HG03139 (cell line): ENCODE measurements around the gene UBE4B.
A peak's percentile ranks its signal among the peaks of the same experiment; 100 is the strongest.

Source experiments
- ATAC-seq: cut with Tn5 transposase; IDR thresholded peaks from one replicate; pipeline ENCODE4 v1.9.1; 2021; ENCODE audit not compliant: unreplicated experiment

UBE4B gene

GRCh38 chr1:10033359-10033845, 644 bp downstream of the UBE4B start:
- peak; percentile 6 for ATAC-seq

DNA sequence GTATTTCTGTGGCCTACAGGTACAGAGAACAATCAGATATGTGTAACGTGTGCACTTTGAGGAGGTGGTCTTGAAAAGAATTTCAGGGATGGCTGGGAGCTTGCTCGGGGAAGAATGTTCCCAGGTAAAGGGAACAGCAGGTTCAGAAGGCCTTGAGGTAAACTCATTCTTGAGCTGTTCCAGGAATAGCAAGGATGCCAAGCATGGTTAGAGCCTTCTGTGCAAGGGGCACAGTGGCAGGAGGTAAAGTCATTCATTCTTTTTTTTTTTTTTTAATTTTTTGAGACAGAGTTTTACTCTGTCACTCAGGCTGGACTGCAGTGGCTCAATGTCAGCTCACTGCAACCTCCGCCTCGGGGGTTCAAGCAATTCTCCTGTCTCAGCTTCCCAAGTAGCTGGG, 10.0 kb downstream of the UBE4B start:
- ATAC-seq = no peak

- no peak for ATAC-seq
Observed at GRCh38 chr1:10045480-10046355, 13.0 kb downstream of the UBE4B start.

- ATAC-seq = no peak
Observed at GRCh38 chr1:10046356-10047085, 13.8 kb downstream of the UBE4B start.

DNA sequence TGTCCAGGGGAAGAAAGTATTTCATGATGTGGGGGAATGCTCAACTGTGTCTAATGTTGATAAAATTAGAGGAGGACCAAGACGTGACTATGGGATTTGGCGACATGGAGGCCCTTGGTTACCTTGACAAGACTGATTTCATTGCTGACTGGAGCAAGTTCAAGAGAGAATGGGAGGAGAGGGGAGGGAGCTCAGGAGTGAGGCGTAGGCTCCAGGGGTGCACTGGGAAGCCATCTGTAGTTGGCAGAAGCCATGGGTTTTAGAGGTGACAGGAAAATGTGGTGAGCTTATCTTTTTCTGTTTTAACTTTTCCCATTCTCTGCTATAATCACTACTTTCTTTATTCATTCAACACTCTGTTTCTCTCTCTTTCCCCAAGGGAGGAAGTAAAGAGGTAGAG, 15.8 kb downstream of the UBE4B start:
- no peak for ATAC-seq

GRCh38 chr1:10050611-10051010, 17.9 kb downstream of the UBE4B start:
- ATAC-seq = no peak

GRCh38 chr1:10051656-10052055, 18.9 kb downstream of the UBE4B start:
- ATAC-seq = no peak

- no peak for ATAC-seq
Observed at GRCh38 chr1:10052347-10052746, 19.6 kb downstream of the UBE4B start.

GRCh38 chr1:10054465-10054864, 21.7 kb downstream of the UBE4B start:
- no peak for ATAC-seq

GRCh38 chr1:10056599-10056987, 23.8 kb downstream of the UBE4B start:
- ATAC-seq = no peak

GRCh38 chr1:10057343-10057742, 24.6 kb downstream of the UBE4B start:
- no peak for ATAC-seq

DNA sequence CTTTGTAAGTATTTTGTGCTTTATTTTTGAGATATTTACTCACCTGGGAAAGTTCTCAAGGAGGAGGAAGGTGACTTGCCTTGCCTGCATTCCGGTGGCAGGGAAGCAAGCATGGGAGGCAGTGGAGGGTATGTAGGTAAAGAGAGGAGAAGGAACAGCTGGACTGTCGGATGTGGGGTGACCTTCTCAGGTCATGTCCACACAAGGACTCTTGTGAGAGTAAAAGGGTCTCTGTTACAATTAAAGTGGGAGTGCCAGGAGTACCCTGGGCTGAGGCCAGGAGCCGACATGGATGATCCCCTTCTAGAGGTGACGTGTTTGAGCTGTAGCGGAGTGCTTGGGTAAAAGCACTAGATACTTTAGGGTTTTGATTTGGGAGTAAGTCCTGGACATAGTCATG, 25.0 kb downstream of the UBE4B start:
- ATAC-seq = no peak

- no peak for ATAC-seq
Observed at GRCh38 chr1:10059342-10059718, 26.6 kb downstream of the UBE4B start.

GRCh38 chr1:10060311-10061100, 27.7 kb downstream of the UBE4B start:
- ATAC-seq = no peak

GRCh38 chr1:10061276-10061675, 28.5 kb downstream of the UBE4B start:
- no peak for ATAC-seq

- no peak for ATAC-seq
Observed at GRCh38 chr1:10063878-10064277, 31.1 kb downstream of the UBE4B start.

GRCh38 chr1:10064416-10065343, 31.9 kb downstream of the UBE4B start:
- no peak for ATAC-seq

DNA sequence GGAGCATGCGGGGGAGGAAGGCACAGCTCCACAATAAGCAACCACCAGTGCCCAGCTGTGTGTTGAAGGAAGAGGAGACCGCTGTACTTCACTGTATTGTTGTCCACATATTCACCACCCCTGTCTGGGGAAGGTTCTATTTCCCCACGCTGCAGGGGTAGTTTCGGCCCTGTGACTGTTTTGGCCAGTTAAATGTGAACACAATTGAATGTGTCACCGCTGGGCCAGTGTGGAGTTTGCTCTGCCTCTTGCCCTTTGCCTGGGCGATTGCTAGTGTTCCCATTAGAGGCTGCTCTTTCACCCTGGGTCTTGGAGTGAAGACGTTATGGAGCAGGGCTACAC, 32.6 kb downstream of the UBE4B start:
- ATAC-seq = no peak

- ATAC-seq = no peak
Observed at GRCh38 chr1:10065760-10066159, 33.0 kb downstream of the UBE4B start.

DNA sequence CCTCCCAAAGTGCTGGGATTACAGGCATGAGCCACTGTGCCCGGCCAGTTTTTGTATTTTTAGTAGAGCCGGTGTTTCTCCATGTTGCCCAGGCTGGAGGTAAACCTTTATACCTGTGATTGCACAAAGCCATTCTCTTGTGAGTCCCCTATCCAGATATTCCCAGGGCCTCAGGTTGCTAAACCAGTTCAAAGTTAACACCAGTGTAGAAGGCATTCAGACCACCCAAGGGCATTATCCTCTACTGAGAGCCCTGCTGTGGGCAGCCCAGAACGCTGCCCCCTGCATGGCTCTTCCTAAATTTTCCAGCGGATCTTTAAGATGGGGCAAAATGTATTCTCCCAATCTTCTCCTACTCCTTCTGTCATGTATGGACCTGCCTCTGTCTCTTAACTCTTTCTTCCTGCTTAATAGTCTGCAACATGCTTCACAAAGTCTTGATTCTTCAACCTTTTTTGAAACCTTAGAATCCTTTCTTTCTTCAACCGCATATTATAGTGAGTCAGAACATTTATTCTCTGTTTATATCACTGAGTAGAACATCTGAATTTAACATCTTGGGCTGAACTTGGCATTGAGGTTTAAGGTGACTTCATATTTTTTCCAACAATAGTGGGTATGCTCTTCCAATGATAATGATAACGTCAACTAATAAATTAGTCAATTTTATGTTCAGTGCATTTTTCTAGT, 36.0 kb downstream of the UBE4B start:
- no peak for ATAC-seq
